ENCODE data around the gene GATAD2A.

The GATAD2A gene

GRCh38 chr19:19550485-19550929 lies 145.0 kb downstream of the GATAD2A start:
- H2AFZ ChIP-seq (ENCODE audit: low read depth) = no peak overlapping the region
- no peaks in the 10 kb centered on the region for H4K20me1 ChIP-seq (ENCODE audit: insufficient read depth)
- H3K9ac ChIP-seq = no peak overlapping the region
- no peak overlapping the region for H3K4me2 ChIP-seq
- TF ChIP-seq CTCF (conservative IDR thresholded peaks at IDR 0.05; ENCODE audit: low read depth, low read length) = no peak
- no peaks in the 10 kb centered on the region for H3K79me2 ChIP-seq (ENCODE audit: insufficient read depth, low read depth)
- H3K27me3 ChIP-seq (ENCODE audit: insufficient read depth, low read depth) = peaks cover 2% of the 10 kb centered on the region; the same call in 1 of the 2 replicates
- H3K4me1 ChIP-seq (ENCODE audit: low read depth, poor library complexity, severe bottlenecking) = no peaks in the 10 kb centered on the region
- no peak overlapping the region for H3K27ac ChIP-seq
- no peaks in the 10 kb centered on the region for H3K36me3 ChIP-seq (ENCODE audit: insufficient read depth)
- no peak overlapping the region for H3K4me3 ChIP-seq (IDR thresholded peaks at IDR 0.05; ENCODE audit: insufficient read depth, low read depth, low read length)

GRCh38 chr19:19550972-19551852 lies 145.7 kb downstream of the GATAD2A start:
- Histone ChIP-seq H3K4me2 (no peak overlapping the region), H4K20me1 (ENCODE audit: insufficient read depth) (no peaks in the 10 kb centered on the region), H3K27me3 (ENCODE audit: insufficient read depth, low read depth) (peaks cover 2% of the 10 kb centered on the region; the same call in 1 of the 2 replicates), H3K4me1 (ENCODE audit: low read depth, poor library complexity, severe bottlenecking) (no peaks in the 10 kb centered on the region), H3K79me2 (ENCODE audit: insufficient read depth, low read depth) (no peaks in the 10 kb centered on the region), H2AFZ (ENCODE audit: low read depth) (no peak overlapping the region), H3K9ac (no peak overlapping the region), H3K4me3 (IDR thresholded peaks at IDR 0.05; ENCODE audit: insufficient read depth, low read depth, low read length) (no peak overlapping the region), H3K27ac (no peak overlapping the region), H3K36me3 (ENCODE audit: insufficient read depth) (no peaks in the 10 kb centered on the region)
- TF ChIP-seq CTCF (conservative IDR thresholded peaks at IDR 0.05; ENCODE audit: low read depth, low read length) = no peak

- Histone ChIP-seq H3K4me2 (no peak overlapping the region), H3K4me3 (IDR thresholded peaks at IDR 0.05; ENCODE audit: insufficient read depth, low read depth, low read length) (no peak overlapping the region), H2AFZ (ENCODE audit: low read depth) (no peak overlapping the region), H3K9ac (no peak overlapping the region), H4K20me1 (ENCODE audit: insufficient read depth) (no peaks in the 10 kb centered on the region), H3K36me3 (ENCODE audit: insufficient read depth) (no peaks in the 10 kb centered on the region), H3K4me1 (ENCODE audit: low read depth, poor library complexity, severe bottlenecking) (no peaks in the 10 kb centered on the region), H3K79me2 (ENCODE audit: insufficient read depth, low read depth) (no peaks in the 10 kb centered on the region), H3K27me3 (ENCODE audit: insufficient read depth, low read depth) (no peaks in the 10 kb centered on the region), H3K27ac (no peak overlapping the region)
- TF ChIP-seq CTCF (conservative IDR thresholded peaks at IDR 0.05; ENCODE audit: low read depth, low read length) = no peak
Measured at GRCh38 chr19:19551853-19552192, 146.3 kb downstream of the GATAD2A start.

- no peaks in the 10 kb centered on the region for H4K20me1 ChIP-seq (ENCODE audit: insufficient read depth)
- no peaks in the 10 kb centered on the region for H3K36me3 ChIP-seq (ENCODE audit: insufficient read depth)
- H3K9ac ChIP-seq = no peak overlapping the region
- no peaks in the 10 kb centered on the region for H3K4me1 ChIP-seq (ENCODE audit: low read depth, poor library complexity, severe bottlenecking)
- H3K4me2 ChIP-seq = no peak overlapping the region
- H3K4me3 ChIP-seq (IDR thresholded peaks at IDR 0.05; ENCODE audit: insufficient read depth, low read depth, low read length) = no peak overlapping the region
- TF ChIP-seq CTCF (conservative IDR thresholded peaks at IDR 0.05; ENCODE audit: low read depth, low read length) = no peak; the same call in 1 of the 2 replicates
- no peak overlapping the region for H2AFZ ChIP-seq (ENCODE audit: low read depth)
- H3K79me2 ChIP-seq (ENCODE audit: insufficient read depth, low read depth) = no peaks in the 10 kb centered on the region
- no peak overlapping the region for H3K27ac ChIP-seq
- H3K27me3 ChIP-seq (ENCODE audit: insufficient read depth, low read depth) = no peaks in the 10 kb centered on the region
Measured at GRCh38 chr19:19552798-19553197, 147.3 kb downstream of the GATAD2A start.
